Activated T-helper 2 cell treated with anti-CD3 and anti-CD28 coated beads, Interferon-gamma antibody, Interleukin-2, Interleukin-4, amounts not matched to agents 10 μg/mL and 5 μg/mL and 100 μg/mL, durations not matched to agents 14 hours and 24 hours and 36 hours (primary cell): ENCODE measurements around the gene CACNB1. TPM values are rescaled to one million over a fixed set of nuclear protein-coding genes. Genes with fewer than 3 reads are reported as not detected.
"Not testable (repeated sequence)": the region's sequence is repeated elsewhere in the genome, so short reads cannot be mapped to it uniquely, and the experiment has no call there.

Experiments
- DNase-seq: peaks from one replicate; pipeline ENCODE4 v3.0.0; 2021; ENCODE audit warnings: low spot score
- H3K27ac Mint-ChIP-seq: one replicate; pipeline ENCODE4 v1.8.0; 2021; ENCODE audit warnings: mixed read lengths
- H3K27me3 Mint-ChIP-seq: one replicate; pipeline ENCODE4 v1.8.0; 2021; ENCODE audit warnings: low read depth, mixed read lengths
- H3K36me3 Mint-ChIP-seq: one replicate; pipeline ENCODE4 v1.8.0; 2021; ENCODE audit warnings: low read depth, mixed read lengths
- H3K4me1 Mint-ChIP-seq: one replicate; pipeline ENCODE4 v1.8.0; 2021; ENCODE audit warnings: low read depth, mixed read lengths
- H3K4me3 Mint-ChIP-seq: one replicate; pipeline ENCODE4 v1.8.0; 2021; ENCODE audit warnings: low read depth, mild to moderate bottlenecking, moderate library complexity, mixed read lengths
- H3K9me3 Mint-ChIP-seq: one replicate; pipeline ENCODE4 v1.8.0; 2021; ENCODE audit warnings: mixed read lengths
- intact Hi-C: fragments of 100-400 bp; cut with micrococcal nuclease; formaldehyde crosslinking; loops from one replicate; pipeline ENCODE4 v1.15.1; 2023
- total RNA-seq: library from RNA; stranded (reverse); gene quantifications from 2 replicates; pipeline ENCODE4 v1.2.3, GENCODE V29; 2022

Gene CACNB1
- total RNA-seq, 1 donor from 2014 or later = 21.1 TPM

GRCh38 chr17:39174920-39175694 lies 22.4 kb downstream of the CACNB1 start:
- Mint-ChIP-seq H3K27me3 (peaks cover 3% of the 10 kb centered on the region), H3K27ac (no peak overlapping the region), H3K36me3 (peaks cover 29% of the 10 kb centered on the region), H3K9me3 (no peaks in the 10 kb centered on the region), H3K4me1 (peaks cover 4% of the 10 kb centered on the region), H3K4me3 (no peak overlapping the region)
- peak; percentile 60 for DNase-seq
- intact Hi-C loops = loop anchor here (1.0 kb wide), 1 partner anchor 192 kb away; no protein-coding TSS in a partner anchor

- intact Hi-C loops = no loop called here
- Mint-ChIP-seq H3K27me3 (peaks cover 3% of the 10 kb centered on the region), H3K9me3 (no peaks in the 10 kb centered on the region), H3K4me3 (no peak overlapping the region), H3K27ac (no peak overlapping the region), H3K4me1 (peaks cover 4% of the 10 kb centered on the region), H3K36me3 (peaks cover 28% of the 10 kb centered on the region)
- no peak for DNase-seq
Observed at GRCh38 chr17:39173526-39174274, 23.8 kb downstream of the CACNB1 start.

GRCh38 chr17:39173080-39173479 lies 24.4 kb downstream of the CACNB1 start:
- Mint-ChIP-seq H3K27me3 (peaks cover 3% of the 10 kb centered on the region), H3K4me3 (no peak overlapping the region), H3K9me3 (peaks cover 3% of the 10 kb centered on the region), H3K4me1 (peaks cover 4% of the 10 kb centered on the region), H3K36me3 (peaks cover 22% of the 10 kb centered on the region), H3K27ac (no peak overlapping the region)
- no peak for DNase-seq
- intact Hi-C loops = no loop called here

- Mint-ChIP-seq H3K4me3 (no peak overlapping the region), H3K4me1 (peaks cover 11% of the 10 kb centered on the region), H3K27ac (no peak overlapping the region), H3K27me3 (peaks cover 7% of the 10 kb centered on the region), H3K36me3 (peaks cover 11% of the 10 kb centered on the region), H3K9me3 (peaks cover 3% of the 10 kb centered on the region)
- intact Hi-C loops = no loop called here
- no peak for DNase-seq
Observed at GRCh38 chr17:39171933-39172332, 25.5 kb downstream of the CACNB1 start.

GRCh38 chr17:39170558-39170957 lies 26.9 kb downstream of the CACNB1 start:
- Mint-ChIP-seq H3K36me3 (peaks cover 6% of the 10 kb centered on the region), H3K27me3 (peaks cover 20% of the 10 kb centered on the region), H3K4me1 (peaks cover 13% of the 10 kb centered on the region), H3K27ac (no peak overlapping the region), H3K9me3 (peaks cover 3% of the 10 kb centered on the region), H3K4me3 (no peak overlapping the region)
- intact Hi-C loops = no loop called here
- no peak for DNase-seq

GRCh38 chr17:39170109-39170508 lies 27.4 kb downstream of the CACNB1 start:
- no peak for DNase-seq
- peaks cover 23% of the 10 kb centered on the region for H3K27me3 Mint-ChIP-seq
- peaks cover 2% of the 10 kb centered on the region for H3K36me3 Mint-ChIP-seq
- intact Hi-C loops = no loop called here
- peaks cover 3% of the 10 kb centered on the region for H3K9me3 Mint-ChIP-seq
- H3K4me3 Mint-ChIP-seq = no peak overlapping the region
- no peak overlapping the region for H3K27ac Mint-ChIP-seq
- peaks cover 13% of the 10 kb centered on the region for H3K4me1 Mint-ChIP-seq

- peaks cover 3% of the 10 kb centered on the region for H3K9me3 Mint-ChIP-seq
- H3K4me3 Mint-ChIP-seq = no peak overlapping the region
- H3K36me3 Mint-ChIP-seq = no peaks in the 10 kb centered on the region
- peaks cover 14% of the 10 kb centered on the region for H3K4me1 Mint-ChIP-seq
- H3K27ac Mint-ChIP-seq = no peak overlapping the region
- H3K27me3 Mint-ChIP-seq = peaks cover 29% of the 10 kb centered on the region
- intact Hi-C loops = loop anchor here (10.0 kb wide), 1 partner anchor 65 kb away; no protein-coding TSS in a partner anchor
- no peak for DNase-seq
Observed at GRCh38 chr17:39169518-39169917, 28.0 kb downstream of the CACNB1 start.

GRCh38 chr17:39169101-39169500 lies 28.4 kb downstream of the CACNB1 start:
- Mint-ChIP-seq H3K36me3 (no peaks in the 10 kb centered on the region), H3K27me3 (peaks cover 29% of the 10 kb centered on the region), H3K4me3 (no peak overlapping the region), H3K27ac (no peak overlapping the region), H3K9me3 (peaks cover 3% of the 10 kb centered on the region), H3K4me1 (peaks cover 16% of the 10 kb centered on the region)
- intact Hi-C loops = loop anchor here (10.0 kb wide), 1 partner anchor 66 kb away; no protein-coding TSS in a partner anchor
- no peak for DNase-seq

GRCh38 chr17:39168503-39168902 lies 29.0 kb downstream of the CACNB1 start:
- not testable (repeated sequence) for H3K9me3 Mint-ChIP-seq, H3K27ac Mint-ChIP-seq, DNase-seq, H3K4me3 Mint-ChIP-seq, H3K36me3 Mint-ChIP-seq
- Mint-ChIP-seq H3K27me3 (peaks cover 29% of the 10 kb centered on the region), H3K4me1 (peaks cover 16% of the 10 kb centered on the region)
- intact Hi-C loops = loop anchor here (10.0 kb wide), 1 partner anchor 66 kb away; no protein-coding TSS in a partner anchor

GRCh38 chr17:39167476-39167875 lies 30.0 kb downstream of the CACNB1 start:
- H3K9me3 Mint-ChIP-seq = peaks cover 3% of the 10 kb centered on the region
- peaks cover 16% of the 10 kb centered on the region for H3K4me1 Mint-ChIP-seq
- no peak for DNase-seq
- intact Hi-C loops = loop anchor here (10.0 kb wide), 1 partner anchor 67 kb away; no protein-coding TSS in a partner anchor
- peaks cover 29% of the 10 kb centered on the region for H3K27me3 Mint-ChIP-seq
- no peaks in the 10 kb centered on the region for H3K36me3 Mint-ChIP-seq
- no peak overlapping the region for H3K27ac Mint-ChIP-seq
- H3K4me3 Mint-ChIP-seq = no peak overlapping the region

GRCh38 chr17:39166437-39167335 lies 30.8 kb downstream of the CACNB1 start:
- Mint-ChIP-seq H3K4me3 (no peak overlapping the region), H3K27ac (no peak overlapping the region), H3K9me3 (peaks cover 3% of the 10 kb centered on the region), H3K4me1 (peaks cover 14% of the 10 kb centered on the region), H3K36me3 (no peaks in the 10 kb centered on the region), H3K27me3 (peaks cover 30% of the 10 kb centered on the region)
- intact Hi-C loops = loop anchor here (10.0 kb wide), 1 partner anchor 68 kb away; no protein-coding TSS in a partner anchor
- DNase-seq = no peak

- peaks cover 30% of the 10 kb centered on the region for H3K27me3 Mint-ChIP-seq
- no peak for DNase-seq
- H3K36me3 Mint-ChIP-seq = no peaks in the 10 kb centered on the region
- H3K27ac Mint-ChIP-seq = no peak within 1 kb of the TSS
- peak within 1 kb of the TSS; percentile 86 for H3K4me3 Mint-ChIP-seq
- H3K9me3 Mint-ChIP-seq = peaks cover 3% of the 10 kb centered on the region
- intact Hi-C loops = loop anchor here (10.0 kb wide), 1 partner anchor 69 kb away; no protein-coding TSS in a partner anchor
- peaks cover 14% of the 10 kb centered on the region for H3K4me1 Mint-ChIP-seq
Observed at GRCh38 chr17:39165841-39166349, 31.6 kb downstream of the CACNB1 start, which contains the start of gene ARL5C. TSS of gene ARL5C (minus strand) at chr17:39166161. CDS start at chr17:39165760, 401 bp downstream.
